Activated naive CD4-positive, alpha-beta T cell treated with anti-CD3 and anti-CD28 coated beads, Interleukin-2, amount 10 ng/mL, durations not matched to agents 7 days and 5 days (primary cell): ENCODE measurements around the gene RNF223.

Experiments
- CTCF ChIA-PET: fragments of 350-600 bp; sonication (Branson Sonifier 250); formaldehyde crosslinking; loops from one replicate; lab custom pipeline; 2021; ENCODE audit warnings: antibody characterized with exemption; lab: Charles Lee
- DNase-seq: peaks from one replicate; pipeline ENCODE4 v3.0.0-alpha.2; 2020
- H3K27ac Mint-ChIP-seq: one replicate; pipeline ENCODE4 v1.8.0; 2021; ENCODE audit warnings: mild to moderate bottlenecking, moderate library complexity, mixed read lengths
- H3K27me3 Mint-ChIP-seq: one replicate; pipeline ENCODE4 v1.8.0; 2021; ENCODE audit warnings: mild to moderate bottlenecking, mixed read lengths
- H3K36me3 Mint-ChIP-seq: one replicate; pipeline ENCODE4 v1.8.0; 2021; ENCODE audit warnings: mixed read lengths
- H3K4me1 Mint-ChIP-seq: one replicate; pipeline ENCODE4 v1.8.0; 2021; ENCODE audit warnings: mixed read lengths
- H3K4me3 Mint-ChIP-seq: one replicate; pipeline ENCODE4 v1.8.0; 2021; ENCODE audit warnings: mild to moderate bottlenecking, moderate library complexity, mixed read lengths
- H3K9me3 Mint-ChIP-seq: one replicate; pipeline ENCODE4 v1.8.0; 2021; ENCODE audit warnings: mixed read lengths

The RNF223 gene

GRCh38 chr1:1024771-1025699, 49.1 kb downstream of the RNF223 start:
- Mint-ChIP-seq H3K4me3 (no peak overlapping the region), H3K9me3 (no peaks in the 10 kb centered on the region), H3K36me3 (no peaks in the 10 kb centered on the region), H3K4me1 (peaks cover 12% of the 10 kb centered on the region), H3K27me3 (peaks cover 44% of the 10 kb centered on the region), H3K27ac (no peak overlapping the region)
- no peak for DNase-seq
- CTCF ChIA-PET = interaction anchor here (3.0 kb wide), 1 partner anchor 7 kb away, joined by 13 read pairs; no protein-coding TSS in a partner anchor

- CTCF ChIA-PET = interaction anchor here (3.0 kb wide), 1 partner anchor 8 kb away, joined by 13 read pairs; no protein-coding TSS in a partner anchor
- no peak overlapping the region for H3K27ac Mint-ChIP-seq
Observed at GRCh38 chr1:1024149-1024770, 49.8 kb downstream of the RNF223 start.

GRCh38 chr1:1023700-1024099, 50.4 kb downstream of the RNF223 start:
- Mint-ChIP-seq H3K27me3 (peaks cover 44% of the 10 kb centered on the region), H3K27ac (no peak overlapping the region), H3K36me3 (no peaks in the 10 kb centered on the region)

More at GRCh38 chr1:1024149-1024770, 49.8 kb downstream of the RNF223 start:
- Mint-ChIP-seq H3K9me3 (no peaks in the 10 kb centered on the region), H3K4me1 (peaks cover 12% of the 10 kb centered on the region), H3K36me3 (no peaks in the 10 kb centered on the region), H3K4me3 (no peak overlapping the region), H3K27me3 (peaks cover 44% of the 10 kb centered on the region)
- DNase-seq = no peak

GRCh38 chr1:1022302-1023009, 51.6 kb downstream of the RNF223 start:
- CTCF ChIA-PET = interaction anchor here (3.0 kb wide), 1 partner anchor 10 kb away, joined by 13 read pairs; no protein-coding TSS in a partner anchor
- H3K4me1 Mint-ChIP-seq = peaks cover 20% of the 10 kb centered on the region
- H3K27me3 Mint-ChIP-seq = peaks cover 44% of the 10 kb centered on the region
- no peaks in the 10 kb centered on the region for H3K9me3 Mint-ChIP-seq
- no peak for DNase-seq
- H3K27ac Mint-ChIP-seq = no peak overlapping the region
- peaks cover under 1% of the 10 kb centered on the region for H3K36me3 Mint-ChIP-seq
- peak overlapping the region; percentile 21 for H3K4me3 Mint-ChIP-seq

More at GRCh38 chr1:1023700-1024099, 50.4 kb downstream of the RNF223 start:
- CTCF ChIA-PET = interaction anchor here (0.7 to 3.0 kb wide), 2 partner anchors 9 to 20 kb away, joined by 3 to 13 read pairs; no protein-coding TSS in a partner anchor
- Mint-ChIP-seq H3K4me3 (no peak overlapping the region), H3K9me3 (no peaks in the 10 kb centered on the region), H3K4me1 (peaks cover 15% of the 10 kb centered on the region)
- no peak for DNase-seq

- Mint-ChIP-seq H3K4me3 (no peak overlapping the region), H3K36me3 (peaks cover 6% of the 10 kb centered on the region), H3K9me3 (no peaks in the 10 kb centered on the region), H3K27ac (no peak overlapping the region), H3K4me1 (peaks cover 25% of the 10 kb centered on the region), H3K27me3 (peaks cover 44% of the 10 kb centered on the region)
- no peak for DNase-seq
- CTCF ChIA-PET = interaction anchor here (0.8 to 3.0 kb wide), 2 partner anchors 10 to 18 kb away, joined by 3 to 13 read pairs; no protein-coding TSS in a partner anchor
Observed at GRCh38 chr1:1021920-1022259, 52.2 kb downstream of the RNF223 start.

GRCh38 chr1:1021010-1021919, 52.8 kb downstream of the RNF223 start:
- Mint-ChIP-seq H3K27me3 (peaks cover 44% of the 10 kb centered on the region), H3K4me3 (peak overlapping the region; percentile 41), H3K27ac (no peak overlapping the region), H3K9me3 (no peaks in the 10 kb centered on the region), H3K36me3 (peaks cover 7% of the 10 kb centered on the region), H3K4me1 (peaks cover 25% of the 10 kb centered on the region)
- CTCF ChIA-PET = interaction anchor here (0.8 kb wide), 1 partner anchor 19 kb away, joined by 3 read pairs; no protein-coding TSS in a partner anchor
- DNase-seq = no peak
